SU-DHL-6 (cell line): ENCODE results near the gene DUSP16.

Source experiments
- CTCF ChIP-seq: fragments of 200-600 bp; sonication (generic); IDR thresholded peaks from one replicate; pipeline ENCODE4 v1.5.1; 2017; ENCODE audit warnings: antibody characterized with exemption, mild to moderate bottlenecking, low read length, moderate library complexity; ENCODE audit not compliant: insufficient read depth, poor library complexity, severe bottlenecking
- EZH2phosphoT487 ChIP-seq: fragments of 200-600 bp; sonication (generic), shearing (Covaris generic); conservative IDR thresholded peaks from 2 replicates; pipeline ENCODE4 v1.6.1; 2018; ENCODE audit warnings: mild to moderate bottlenecking, antibody characterized with exemption, low read length, moderate library complexity, mixed read lengths

GRCh38 chr12:12587878-12588277 lies 25.2 kb upstream of the DUSP16 start:
- TF ChIP-seq CTCF (no peak), EZH2phosphoT487 (no peak)
